GM19043 (cell line): ENCODE results near the gene RTL9.
"Not testable (repeated sequence)": the region's sequence is repeated elsewhere in the genome, so short reads cannot be mapped to it uniquely, and the experiment has no call there.

ENCODE experiments used
- ATAC-seq: cut with Tn5 transposase; IDR thresholded peaks from one replicate; pipeline ENCODE4 v1.9.1; 2021; ENCODE audit warnings: low read depth; ENCODE audit not compliant: unreplicated experiment

Gene RTL9

GRCh38 chrX:110358548-110358947 is at the start of gene RTL9:
RTL9 (plus strand) TSS chrX:110358848; CDS start chrX:110450618, 91,770 bp downstream.
- ATAC-seq = no peak

GRCh38 chrX:110310000-110310790 is 48.5 kb upstream of the RTL9 start:
- ATAC-seq = no peak

DNA sequence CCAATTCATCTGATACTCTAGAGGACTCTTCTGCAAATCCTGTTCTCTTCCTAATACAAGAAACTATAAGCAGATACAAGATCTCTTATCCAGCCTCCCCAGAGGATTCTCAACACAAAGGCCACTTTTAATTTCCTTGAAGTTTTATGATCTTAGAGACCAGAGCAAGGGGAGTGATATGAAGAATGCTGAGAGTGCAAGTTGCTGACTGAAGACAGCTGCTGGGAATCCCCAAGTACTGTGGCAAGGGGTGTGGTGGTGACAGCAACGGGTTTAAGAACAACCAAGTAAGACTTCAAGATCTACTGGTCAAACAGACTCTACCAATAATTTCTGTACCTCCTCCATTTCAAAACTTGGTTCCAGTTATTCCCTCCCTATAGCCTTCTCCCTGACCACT is 47.8 kb upstream of the RTL9 start:
- ATAC-seq = peak; percentile 77

DNA sequence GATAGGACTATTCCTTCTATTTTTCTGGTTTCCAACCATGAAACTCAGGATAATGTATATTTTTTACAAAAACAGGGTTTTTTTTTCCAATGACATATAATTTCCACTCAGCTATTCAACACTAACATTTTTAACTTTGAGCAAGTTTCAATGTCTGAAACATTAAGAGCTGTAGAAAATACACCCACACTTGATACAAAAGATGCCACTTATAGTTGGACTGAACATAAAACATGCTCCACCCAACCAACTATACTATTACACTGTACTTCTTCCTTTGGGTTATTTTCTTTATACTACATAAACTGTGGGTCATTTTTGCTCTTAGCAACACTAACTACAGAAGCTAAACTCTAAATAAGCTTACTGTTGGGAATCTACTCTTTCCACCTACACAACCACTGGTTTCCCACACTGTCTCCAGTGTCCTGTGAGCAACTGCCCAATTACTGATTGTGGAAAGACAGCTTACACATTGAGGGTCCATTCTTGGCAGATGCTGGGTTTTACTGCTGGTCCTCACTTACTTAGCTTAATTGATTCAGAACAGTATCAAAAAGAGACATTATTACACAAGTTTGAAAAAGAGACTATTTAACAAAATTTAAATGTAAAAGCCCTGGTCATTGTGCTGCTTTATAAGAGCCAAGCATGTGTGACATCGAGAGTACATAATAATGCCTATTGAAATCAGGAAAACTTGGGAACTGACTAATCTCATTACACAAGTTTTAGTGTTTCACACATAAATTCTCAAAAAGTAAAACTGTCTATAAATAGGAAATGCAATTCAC is 47.0 kb upstream of the RTL9 start:
- ATAC-seq = no peak

DNA sequence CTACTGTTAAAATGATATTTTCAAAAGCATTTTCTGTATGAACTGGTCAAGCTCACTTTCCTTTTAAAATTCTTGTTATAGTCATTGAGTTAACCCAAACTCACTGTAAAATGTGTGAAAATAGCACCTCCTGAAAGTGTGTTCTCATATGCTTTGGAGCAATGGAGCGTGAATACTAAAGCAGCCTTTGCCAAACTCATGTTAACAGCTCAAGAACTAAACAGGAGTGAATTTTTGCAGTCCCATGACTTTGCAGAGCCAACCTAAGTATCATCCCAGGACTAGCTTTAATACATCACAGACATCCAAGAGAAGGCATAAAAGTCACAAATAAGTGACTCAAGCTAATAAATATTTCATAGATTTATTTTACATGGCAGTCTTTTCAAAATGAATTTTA is 43.1 kb upstream of the RTL9 start:
- no peak for ATAC-seq

DNA sequence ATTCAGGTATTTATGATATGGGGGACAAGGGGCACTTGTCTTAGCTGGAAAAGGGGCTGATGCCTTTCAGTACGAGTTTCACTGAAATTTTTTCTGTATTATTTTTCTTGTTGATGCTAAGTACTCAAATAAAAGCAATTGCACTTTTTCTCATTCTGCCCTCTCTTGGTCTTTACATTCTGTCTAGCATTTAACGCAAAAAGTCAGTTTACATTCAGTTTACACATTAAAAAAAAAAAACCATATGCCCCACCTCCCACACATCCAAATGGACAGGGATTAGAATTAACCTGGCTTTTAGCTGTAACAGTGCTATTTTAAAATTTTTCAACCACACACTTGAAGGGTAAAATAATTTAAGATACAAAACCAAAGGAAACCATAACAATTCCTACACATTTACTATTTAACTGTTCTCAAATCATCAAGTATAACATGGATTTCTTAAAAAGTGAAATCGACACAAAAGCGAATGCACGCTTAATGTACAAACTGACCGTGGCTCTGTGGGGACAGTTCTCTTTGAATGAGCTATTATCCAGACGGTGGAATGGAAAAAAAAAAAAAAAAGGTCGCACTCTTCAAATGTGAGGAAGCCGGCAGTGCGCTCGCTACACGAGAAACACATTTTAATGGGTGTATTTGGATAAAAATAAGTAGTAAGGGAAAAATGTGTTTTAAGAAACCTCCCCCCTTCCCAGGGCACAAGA is 42.1 kb upstream of the RTL9 start:
- no peak for ATAC-seq

- peak; percentile 10 for ATAC-seq
Measured at GRCh38 chrX:110317061-110317819, 41.4 kb upstream of the RTL9 start.

DNA sequence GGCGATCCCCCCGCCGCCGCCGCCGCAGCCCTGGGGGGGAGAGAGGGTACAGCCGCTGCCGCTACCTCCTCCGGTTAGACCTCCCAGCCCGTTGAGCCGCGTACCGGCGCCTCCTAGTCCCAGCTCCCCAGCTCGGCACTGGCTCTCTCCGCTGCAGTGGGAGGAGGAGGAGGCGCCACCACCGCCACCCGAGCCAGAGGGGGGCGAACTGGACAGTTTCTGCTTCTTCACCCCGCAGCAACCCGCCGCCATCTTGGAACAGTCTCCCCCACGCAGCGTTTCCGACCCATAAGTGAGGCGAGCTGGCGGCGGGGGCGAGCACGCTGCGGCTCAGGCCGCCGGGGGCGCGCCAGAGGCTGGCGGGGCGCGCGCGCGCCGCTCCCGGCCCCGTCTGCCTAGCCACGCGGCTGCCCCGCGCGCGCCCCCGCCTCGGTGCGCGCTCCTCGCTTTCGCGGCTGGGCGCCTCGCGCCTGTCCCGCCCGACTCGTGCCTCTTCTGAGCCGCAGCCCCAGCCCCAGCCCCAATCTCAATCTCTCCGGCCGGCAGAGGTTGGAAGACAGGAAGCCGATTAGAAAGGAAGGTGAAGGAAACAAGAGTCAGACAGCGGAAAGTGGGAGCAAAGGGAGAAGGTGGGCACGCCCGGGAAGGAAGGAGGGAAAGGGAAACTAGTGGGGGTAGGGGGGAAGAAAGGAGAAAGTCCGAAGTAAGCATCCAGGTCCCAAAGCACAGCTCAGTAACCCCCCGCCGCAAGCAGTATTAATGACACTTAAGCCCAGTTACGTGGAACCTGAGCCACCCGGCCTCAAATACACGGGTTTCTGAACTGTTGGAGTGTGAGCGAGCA is 40.6 kb upstream of the RTL9 start, which contains the start of gene AMMECR1:
Gene AMMECR1, minus strand, starts transcription at position 266 of the 844 bp plus-strand sequence. Its CDS starts 14 bp downstream, at position 252.
- ATAC-seq = peak; percentile 50

GRCh38 chrX:110318664-110318968 is 40.0 kb upstream of the RTL9 start:
- ATAC-seq = no peak

DNA sequence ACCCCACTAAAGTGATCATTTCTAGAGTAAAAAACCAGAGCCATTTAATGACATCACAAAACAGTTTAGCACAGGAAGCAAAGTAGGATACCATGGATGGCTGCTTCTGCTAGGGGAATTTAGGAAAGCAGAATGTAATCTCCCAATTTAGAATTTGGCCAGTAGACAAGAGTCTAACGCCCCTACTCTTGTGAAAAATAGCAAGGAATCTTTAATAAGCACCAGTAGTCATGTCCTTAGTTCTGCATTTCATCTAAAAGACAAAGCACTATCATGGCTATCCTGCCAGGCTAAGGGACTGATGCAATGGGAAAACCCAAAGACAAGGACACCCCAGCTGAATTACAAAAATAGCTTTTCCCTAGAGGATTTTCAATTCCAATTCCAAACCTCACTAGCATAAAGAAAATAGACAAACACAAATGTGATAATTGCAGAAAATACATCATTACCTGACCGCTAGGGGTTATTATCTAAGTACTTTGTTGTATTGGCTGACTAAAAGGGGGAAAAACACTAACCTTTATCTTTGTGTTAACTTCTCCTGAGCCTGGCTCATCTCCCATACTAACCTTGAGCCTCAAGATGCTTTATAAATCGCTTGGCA is 38.2 kb upstream of the RTL9 start:
- ATAC-seq = no peak

DNA sequence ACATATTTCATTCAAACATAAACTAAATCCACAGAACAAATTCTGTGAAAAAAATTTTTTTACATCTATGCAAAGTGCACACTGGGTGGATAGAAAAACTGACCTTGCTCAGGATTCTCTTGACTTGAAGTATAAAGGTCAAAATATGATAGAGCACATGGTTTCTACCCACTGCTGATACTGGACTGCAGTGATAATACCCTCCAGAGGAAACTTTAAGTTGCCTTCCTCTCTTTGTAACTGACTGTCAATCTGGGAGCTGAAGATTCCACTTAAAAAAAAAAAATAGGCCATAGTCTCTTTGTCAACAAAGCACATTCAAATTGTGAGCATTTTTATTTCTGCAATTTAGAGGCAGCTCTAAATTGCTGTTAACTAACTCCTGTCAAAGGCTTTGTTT is 37.6 kb upstream of the RTL9 start:
- ATAC-seq = no peak

DNA sequence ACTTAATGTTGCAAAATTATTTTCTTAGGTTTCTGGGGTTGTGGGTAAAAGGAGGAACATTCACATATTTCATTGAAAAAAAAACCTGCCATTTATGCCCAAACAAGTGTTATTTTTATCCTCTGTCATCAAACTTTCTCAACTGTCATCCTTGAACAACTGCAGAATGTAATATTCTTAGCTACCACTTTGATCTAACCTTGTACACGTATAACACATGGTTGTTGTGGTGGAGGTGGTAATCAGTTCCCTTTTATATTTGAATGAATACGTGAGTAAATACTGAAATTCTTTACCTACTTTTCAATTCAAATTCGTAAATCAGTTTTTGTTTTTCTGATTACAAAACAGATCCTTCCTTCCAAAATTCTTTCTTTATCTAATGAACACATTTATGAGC is 37.0 kb upstream of the RTL9 start:
- ATAC-seq = no peak

DNA sequence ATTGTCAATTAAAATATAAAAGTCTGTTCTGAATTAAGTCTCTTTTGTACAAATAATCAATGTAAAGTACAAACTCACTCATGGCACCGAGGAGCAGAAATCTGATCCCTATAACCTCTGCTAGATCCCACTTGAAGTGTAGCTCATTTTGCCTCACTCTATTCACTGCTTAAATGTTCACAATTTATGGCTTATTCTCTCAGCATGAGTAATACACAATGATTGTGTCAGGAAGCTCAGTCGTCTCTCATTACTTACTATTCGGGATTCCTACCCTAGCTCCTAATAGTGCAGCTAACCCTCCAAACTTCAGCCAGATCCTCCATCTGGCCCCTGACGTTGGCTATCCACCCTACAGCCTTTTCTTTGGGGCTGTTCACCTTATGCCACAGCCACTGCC is 36.0 kb upstream of the RTL9 start:
- ATAC-seq = no peak

- no peak for ATAC-seq
Measured at GRCh38 chrX:110326712-110327111, 31.9 kb upstream of the RTL9 start.

DNA sequence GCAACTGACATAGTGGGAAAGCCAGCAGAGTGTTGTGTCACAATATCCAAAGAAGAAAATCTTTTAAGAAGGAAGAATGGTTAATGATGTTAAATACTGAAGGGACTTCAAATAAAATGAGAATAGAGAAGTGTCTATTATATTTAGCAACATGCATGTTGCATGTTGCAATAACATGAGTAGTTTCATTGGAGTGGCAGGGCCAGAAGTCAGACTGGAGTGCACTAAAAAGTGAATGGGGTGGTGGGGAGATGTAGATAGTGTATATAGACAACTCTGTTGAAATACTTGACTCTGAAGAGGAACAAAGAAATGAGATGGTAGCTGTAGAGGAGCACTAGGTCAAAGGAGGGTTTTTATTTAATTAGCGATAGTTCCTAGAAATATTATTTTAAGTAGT is 31.3 kb upstream of the RTL9 start:
- no peak for ATAC-seq

DNA sequence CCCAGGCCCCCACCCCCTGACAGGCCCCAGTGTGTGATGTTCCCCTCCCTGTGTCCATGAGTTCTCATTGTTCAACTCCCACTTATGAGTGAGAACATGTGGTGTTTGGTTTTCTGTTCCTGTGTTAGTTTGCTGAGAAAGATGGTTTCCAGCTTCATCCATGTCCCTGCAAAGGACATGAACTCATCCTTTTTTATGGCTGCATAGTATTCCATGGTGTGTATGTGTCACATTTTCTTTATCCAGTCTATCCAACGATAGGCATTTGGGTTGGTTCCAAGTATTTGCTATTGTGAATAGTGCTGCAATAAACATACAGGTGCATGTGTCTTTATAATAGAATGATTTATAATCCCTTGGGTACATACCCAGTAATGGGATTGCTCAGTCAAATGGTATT is 30.0 kb upstream of the RTL9 start:
- not testable (repeated sequence) for ATAC-seq

- no peak for ATAC-seq
Measured at GRCh38 chrX:110331444-110332030, 27.1 kb upstream of the RTL9 start.

DNA sequence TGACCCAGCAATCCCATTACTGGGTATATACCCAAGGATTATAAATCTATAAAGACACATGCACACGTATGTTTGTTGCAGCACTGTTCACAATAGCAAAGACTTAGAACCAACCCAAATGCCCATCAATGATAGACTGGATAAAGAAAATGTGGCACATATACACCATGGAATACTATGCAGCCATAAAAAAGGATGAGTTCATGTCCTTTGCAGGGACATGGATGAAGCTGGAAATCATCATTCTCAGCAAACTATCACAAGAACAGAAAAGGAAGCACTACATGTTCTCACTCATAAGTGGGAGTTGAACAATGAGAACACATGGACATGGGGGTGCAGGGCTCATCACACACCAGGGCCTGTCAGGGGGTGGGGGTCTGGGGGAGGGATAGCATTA is 25.2 kb upstream of the RTL9 start:
- not testable (repeated sequence) for ATAC-seq

GRCh38 chrX:110338935-110339334 is 19.7 kb upstream of the RTL9 start:
- ATAC-seq = no peak
